Keratinocyte (primary cell): ENCODE measurements around the gene BCAR3. TPM values are rescaled to one million over a fixed set of nuclear protein-coding genes. Genes with fewer than 3 reads are reported as not detected.

Experiments used
- DNase-seq: peaks from one replicate; pipeline ENCODE4 v3.0.0-alpha.2; 2011; ENCODE audit warnings: low read depth, missing footprints, low spot score
- FAIRE-seq: peaks from 2 replicates; lab custom pipeline; 2011; peaks lifted over from hg19 to GRCh38; lab: Jason Lieb, UNC
- H2AFZ ChIP-seq: 2 replicates; pipeline ENCODE4 v1.6.0; 2012; ENCODE audit warnings: low read length, control low read depth, inconsistent platforms; ENCODE audit not compliant: control insufficient read depth
- H3K27ac ChIP-seq: 2 replicates; pipeline ENCODE4 v1.5.1; 2011; ENCODE audit warnings: low read length; ENCODE audit not compliant: control insufficient read depth, insufficient read depth
- H3K27me3 ChIP-seq: 3 replicates; pipeline ENCODE4 v1.6.0; 2011; ENCODE audit warnings: low read length; ENCODE audit not compliant: control insufficient read depth, insufficient read depth; ENCODE audit errors: extremely low read depth
- H3K36me3 ChIP-seq, 2 experiments: 2 replicates in 1 of 2; 3 replicates in 1 of 2; pipeline ENCODE4 v1.5.1; 2011; ENCODE audit warnings: low read length in 2 of 2, mild to moderate bottlenecking in 1 of 2; ENCODE audit not compliant: control insufficient read depth in 2 of 2, insufficient read depth in 2 of 2; ENCODE audit errors: extremely low read depth in 1 of 2
- H3K4me1 ChIP-seq: 3 replicates; pipeline ENCODE4 v1.5.1; 2011; ENCODE audit warnings: low read length; ENCODE audit not compliant: control insufficient read depth, insufficient read depth; ENCODE audit errors: extremely low read depth
- H3K4me2 ChIP-seq: 3 replicates; pipeline ENCODE4 v1.6.0; 2011; ENCODE audit warnings: low read depth, low read length; ENCODE audit not compliant: control insufficient read depth, insufficient read depth; ENCODE audit errors: extremely low read depth
- H3K4me3 ChIP-seq, 3 experiments: fragments of 200-600 bp in 1 of 3; sonication (generic) in 1 of 3; 2 replicates in 2 of 3; 3 replicates in 1 of 3; pipeline ENCODE4 v1.5.1; 2011 to 2016; ENCODE audit warnings: low read length in 3 of 3, mild to moderate bottlenecking in 3 of 3, control low read depth in 2 of 3, inconsistent platforms in 1 of 3, low read depth in 1 of 3, mixed read lengths in 1 of 3, mixed run types in 1 of 3, moderate library complexity in 1 of 3; ENCODE audit not compliant: control insufficient read depth in 2 of 3, insufficient read depth in 2 of 3; ENCODE audit errors: extremely low read depth in 1 of 3
- H3K79me2 ChIP-seq: 2 replicates; pipeline ENCODE4 v1.6.0; 2012; ENCODE audit warnings: low read length; ENCODE audit not compliant: control insufficient read depth, insufficient read depth
- H3K9ac ChIP-seq: 3 replicates; pipeline ENCODE4 v1.6.0; 2011; ENCODE audit warnings: low read length; ENCODE audit not compliant: control insufficient read depth, insufficient read depth; ENCODE audit errors: extremely low read depth
- H3K9me1 ChIP-seq: 3 replicates; pipeline ENCODE4 v1.6.0; 2011; ENCODE audit warnings: low read length; ENCODE audit not compliant: control insufficient read depth, insufficient read depth; ENCODE audit errors: extremely low read depth
- H3K9me3 ChIP-seq: 2 replicates; pipeline ENCODE4 v1.5.1; 2012; ENCODE audit warnings: low read depth, low read length; ENCODE audit not compliant: control insufficient read depth
- H4K20me1 ChIP-seq: 3 replicates; pipeline ENCODE4 v1.6.0; 2011; ENCODE audit warnings: low read length; ENCODE audit not compliant: control insufficient read depth, insufficient read depth; ENCODE audit errors: extremely low read depth
- EZH2 ChIP-seq: IDR thresholded peaks from one replicate; pipeline ENCODE4 v1.6.1; 2012; ENCODE audit warnings: inconsistent platforms, mild to moderate bottlenecking, low read length, moderate library complexity
- dilution Hi-C: fragments of 300-500 bp; cut with MboI; formaldehyde crosslinking; loops from one replicate; pipeline ENCODE4 v1.7.0; 2020; ENCODE audit warnings: low sequenced_read_pairs; ENCODE audit not compliant: extremely low pct_ligation_motif_present
- polyA plus RNA-seq, 5 experiments: library from polyadenylated mRNA; depleted of rRNA in 3 of 5; stranded (reverse) in 3 of 5; stranded (forward) in 1 of 5; unstranded in 1 of 5; fragments of >200 nt; gene quantifications; 1 replicate in 1 of 5; 2 replicates in 3 of 5; 3 replicates in 1 of 5; pipeline versions ENCODE4 v1.2.1 to v1.2.3, GENCODE V29; 2011 to 2012; ENCODE audit warnings: missing spikeins in 2 of 5, low read depth in 1 of 5, low replicate concordance in 1 of 5
- TF ChIP-seq, protein P1 (sequence below), 3 experiments: IDR thresholded peaks in 1 of 3; conservative IDR thresholded peaks in 1 of 3; optimal IDR thresholded peaks in 1 of 3; 2 replicates in 2 of 3; 3 replicates in 1 of 3; pipeline versions ENCODE3 to v1.5.1; 2011; ENCODE audit warnings: low read length in 3 of 3, mild to moderate bottlenecking in 3 of 3, moderate library complexity in 2 of 3, control low read depth in 1 of 3, inconsistent platforms in 1 of 3; ENCODE audit not compliant: insufficient read depth in 2 of 3; ENCODE audit errors: extremely low read depth in 1 of 3

The BCAR3 gene
- polyA plus RNA-seq, 1 donor (not counting 4 experiments of a cell fraction or from before 2014, with no cell fraction given) = 77.2 TPM

DNA sequence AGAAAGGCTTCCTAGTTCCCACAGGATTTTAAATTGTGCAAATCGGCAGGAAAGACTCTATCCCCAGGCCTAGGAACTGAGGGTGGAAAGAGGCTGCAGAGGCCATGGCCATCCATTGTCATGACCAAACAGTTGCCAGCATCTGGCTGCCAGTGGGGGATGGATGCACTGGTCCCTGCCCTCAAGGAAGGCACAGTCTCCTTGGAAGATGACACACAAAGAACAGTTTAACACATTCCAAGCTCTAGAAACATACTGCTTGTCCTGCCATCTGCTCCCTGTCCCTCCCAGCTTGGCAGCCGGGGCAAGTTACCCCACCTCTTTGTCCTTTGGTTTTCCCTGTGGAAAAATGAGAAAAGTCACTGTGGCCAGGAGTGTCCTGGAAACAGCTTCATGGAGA, 83.2 kb downstream of the BCAR3 start:
- Histone ChIP-seq H3K79me2 (peaks cover 100% of the 10 kb centered on the region), H3K4me3 (no peak overlapping the region), H3K27me3 (no peaks in the 10 kb centered on the region), H3K4me1 (peaks cover 78% of the 10 kb centered on the region), H3K9me3 (no peaks in the 10 kb centered on the region), H3K4me2 (peak overlapping the region; percentile 15), H3K27ac (peak overlapping the region; percentile 38), H3K9ac (no peak overlapping the region), H3K9me1 (peaks cover 33% of the 10 kb centered on the region), H3K36me3 (peaks cover 14 to 45% of the 10 kb centered on the region in 2 experiments), H4K20me1 (peaks cover 94% of the 10 kb centered on the region), H2AFZ (no peak overlapping the region)
- DNase-seq (no peak), FAIRE-seq (peak; percentile 55)
- dilution Hi-C loops = no loop called here
- no peak for TF ChIP-seq EZH2
- TF ChIP-seq, protein P1, sequence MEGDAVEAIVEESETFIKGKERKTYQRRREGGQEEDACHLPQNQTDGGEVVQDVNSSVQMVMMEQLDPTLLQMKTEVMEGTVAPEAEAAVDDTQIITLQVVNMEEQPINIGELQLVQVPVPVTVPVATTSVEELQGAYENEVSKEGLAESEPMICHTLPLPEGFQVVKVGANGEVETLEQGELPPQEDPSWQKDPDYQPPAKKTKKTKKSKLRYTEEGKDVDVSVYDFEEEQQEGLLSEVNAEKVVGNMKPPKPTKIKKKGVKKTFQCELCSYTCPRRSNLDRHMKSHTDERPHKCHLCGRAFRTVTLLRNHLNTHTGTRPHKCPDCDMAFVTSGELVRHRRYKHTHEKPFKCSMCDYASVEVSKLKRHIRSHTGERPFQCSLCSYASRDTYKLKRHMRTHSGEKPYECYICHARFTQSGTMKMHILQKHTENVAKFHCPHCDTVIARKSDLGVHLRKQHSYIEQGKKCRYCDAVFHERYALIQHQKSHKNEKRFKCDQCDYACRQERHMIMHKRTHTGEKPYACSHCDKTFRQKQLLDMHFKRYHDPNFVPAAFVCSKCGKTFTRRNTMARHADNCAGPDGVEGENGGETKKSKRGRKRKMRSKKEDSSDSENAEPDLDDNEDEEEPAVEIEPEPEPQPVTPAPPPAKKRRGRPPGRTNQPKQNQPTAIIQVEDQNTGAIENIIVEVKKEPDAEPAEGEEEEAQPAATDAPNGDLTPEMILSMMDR (optimal IDR thresholded peaks at IDR 0.05 in 1 of 3, IDR thresholded peaks at IDR 0.05 in 1 of 3, conservative IDR thresholded peaks at IDR 0.05 in 1 of 3; ENCODE audit: extremely low read depth in 1 of 3, insufficient read depth in 2 of 3, low read length in 3 of 3) = no peak

DNA sequence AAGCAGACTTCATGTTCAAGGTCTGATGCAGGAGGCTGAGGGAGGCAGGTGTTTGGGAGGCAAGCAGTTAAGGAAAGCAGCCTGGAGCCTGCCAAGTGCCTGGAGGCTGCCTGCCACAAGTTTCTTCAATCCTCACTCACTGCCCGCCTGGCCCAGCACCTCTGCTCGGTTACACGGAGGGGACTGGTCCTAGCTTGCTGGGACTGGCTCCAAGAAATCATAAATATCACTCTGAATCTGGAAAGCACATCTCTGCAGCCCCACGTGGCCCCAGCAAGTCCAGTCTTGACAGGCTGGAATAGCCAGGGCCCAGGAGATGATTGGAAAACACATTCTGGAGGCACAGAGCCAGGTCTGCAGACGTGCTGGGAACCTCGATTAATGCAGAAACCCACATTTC, 83.9 kb downstream of the BCAR3 start:
- no peak overlapping the region for H2AFZ ChIP-seq
- no peak for DNase-seq
- H3K79me2 ChIP-seq = peaks cover 100% of the 10 kb centered on the region
- TF ChIP-seq EZH2 = no peak
- TF ChIP-seq, protein P1 (optimal IDR thresholded peaks at IDR 0.05 in 1 of 3, IDR thresholded peaks at IDR 0.05 in 1 of 3, conservative IDR thresholded peaks at IDR 0.05 in 1 of 3; ENCODE audit: extremely low read depth in 1 of 3, insufficient read depth in 2 of 3, low read length in 3 of 3) = no peak
- peaks cover 84% of the 10 kb centered on the region for H3K4me1 ChIP-seq
- H3K9me3 ChIP-seq = no peaks in the 10 kb centered on the region
- dilution Hi-C loops = no loop called here
- H3K27ac ChIP-seq = peak overlapping the region; percentile 39
- peaks cover 30% of the 10 kb centered on the region for H3K9me1 ChIP-seq
- peak overlapping the region; percentile 34 for H3K4me2 ChIP-seq
- no peak overlapping the region for H3K4me3 ChIP-seq
- FAIRE-seq = peak; percentile 86
- H3K9ac ChIP-seq = peak overlapping the region; percentile 24
- H3K36me3 ChIP-seq = peaks cover 10 to 42% of the 10 kb centered on the region in 2 experiments
- peaks cover 96% of the 10 kb centered on the region for H4K20me1 ChIP-seq
- no peaks in the 10 kb centered on the region for H3K27me3 ChIP-seq
